NCI-H1092 (cell line): Measurements from ENCODE around the gene SLC39A3.

Source experiments
- DNase-seq: peaks from one replicate; lab custom pipeline; 2025; lab: John Stamatoyannopoulos, UW

Gene SLC39A3

GRCh38 chr19:2739602-2740313 is at the start of gene SLC39A3:
SLC39A3 (minus strand) TSS chr19:2740017; CDS start chr19:2737257, 2,760 bp downstream.
- peak; percentile 97 for DNase-seq

DNA sequence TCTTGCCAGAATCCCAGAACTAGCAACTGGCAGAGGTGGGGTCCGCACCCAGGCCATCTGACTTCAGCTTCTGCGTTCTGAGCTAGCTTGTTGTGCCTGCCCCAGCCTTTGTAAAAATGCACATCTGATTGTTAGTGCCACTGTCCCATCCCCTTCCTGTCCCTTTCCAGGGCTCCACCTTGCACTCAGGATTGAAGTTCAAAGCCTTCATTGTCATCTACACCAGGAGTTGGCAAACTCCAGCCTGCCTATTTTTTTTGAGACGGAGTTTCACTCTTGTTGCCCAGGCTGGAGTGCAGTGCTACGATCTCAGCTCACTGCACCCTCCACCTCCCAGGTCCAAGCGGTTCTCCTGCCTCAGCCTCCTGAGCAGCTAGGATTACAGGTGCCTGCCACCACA is 48.4 kb upstream of the SLC39A3 start:
- DNase-seq, result no peak

DNA sequence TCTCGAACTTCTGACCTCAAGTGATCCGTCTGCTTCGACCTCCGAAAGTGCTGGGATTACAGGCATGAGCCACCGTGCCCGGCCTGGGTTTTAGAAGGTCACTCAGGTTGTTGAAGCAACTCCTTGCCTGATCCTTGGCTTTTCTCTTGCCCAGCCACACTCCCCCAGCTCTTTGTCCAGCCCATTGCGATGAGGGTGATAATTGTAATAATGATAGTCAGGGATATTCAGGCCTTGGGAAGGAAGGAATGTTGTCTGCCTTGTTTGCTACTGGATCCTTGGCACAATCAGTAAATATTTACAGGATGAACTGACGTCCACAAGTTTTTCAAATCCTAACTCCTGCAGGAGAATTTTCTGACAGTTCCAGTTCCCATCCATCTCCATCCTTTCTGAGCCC is 47.3 kb upstream of the SLC39A3 start:
- no peak for DNase-seq

- peak; percentile 99 for DNase-seq
Observed at GRCh38 chr19:2785244-2785997, 45.6 kb upstream of the SLC39A3 start, which contains the start of gene THOP1. THOP1 (plus strand) TSS chr19:2785503; CDS start chr19:2785663, 160 bp downstream.

DNA sequence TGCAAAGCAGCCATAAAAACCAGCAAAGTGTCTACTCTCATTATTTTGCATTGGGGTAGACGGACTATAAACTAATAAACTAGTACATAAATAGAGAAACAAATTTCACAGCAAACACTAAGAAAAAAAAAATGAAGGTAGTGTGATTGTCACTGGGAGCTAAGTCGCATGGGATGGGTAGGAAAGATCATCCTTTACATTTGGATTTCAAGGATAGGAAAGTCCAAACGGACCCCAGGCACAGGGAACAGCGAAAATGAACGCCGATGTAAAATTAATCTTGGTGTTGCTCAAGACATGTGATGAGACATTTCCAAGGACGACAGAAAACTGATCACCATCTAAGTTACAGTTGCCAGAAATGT is 43.9 kb upstream of the SLC39A3 start:
- DNase-seq, result no peak

DNA sequence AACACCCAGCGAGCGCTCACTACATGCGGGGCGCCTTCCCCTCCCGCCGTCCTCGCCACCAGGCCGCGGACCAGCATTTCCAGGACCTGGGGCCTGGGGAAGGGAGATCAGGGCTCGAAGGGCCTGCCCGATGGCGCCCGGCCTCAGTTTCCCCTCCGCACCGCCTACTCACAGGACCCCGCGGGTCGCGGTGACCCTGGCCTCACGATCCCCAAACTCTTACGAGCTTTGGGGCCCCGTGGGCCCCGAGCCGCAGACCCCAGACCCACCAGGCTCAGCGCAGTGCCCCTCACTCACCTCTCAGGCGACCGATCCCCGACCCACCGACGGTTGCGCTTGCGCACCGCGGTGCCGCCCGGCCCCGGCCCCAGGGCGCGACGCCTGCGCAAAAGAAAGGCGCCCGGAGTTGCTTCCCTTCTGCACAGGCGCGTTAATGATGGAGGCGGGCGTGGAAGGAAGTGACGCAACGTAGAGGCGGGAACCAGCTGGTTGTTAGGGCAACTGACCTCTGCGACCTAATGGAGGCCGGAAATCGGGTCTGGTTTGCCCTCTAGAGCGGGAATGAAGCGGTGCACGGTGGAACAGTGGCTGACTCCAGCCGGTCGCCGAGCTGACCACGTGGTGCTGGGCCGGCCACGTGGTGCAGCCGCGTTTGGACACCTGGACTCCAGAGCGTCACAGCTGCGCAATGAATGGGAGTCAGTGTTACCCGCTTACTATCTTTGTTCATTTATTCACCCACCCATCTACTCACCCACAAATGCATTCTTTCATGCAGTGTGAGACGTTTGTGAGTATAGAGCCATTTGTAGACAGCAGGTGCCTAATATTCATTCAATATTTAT is 43.3 kb upstream of the SLC39A3 start, which contains the start of gene SGTA:
SGTA (minus strand) TSS at position 338 of the 845 bp plus-strand sequence. CDS start 14,205 bp downstream, outside the sequence.
- DNase-seq, result peak; percentile 98

DNA sequence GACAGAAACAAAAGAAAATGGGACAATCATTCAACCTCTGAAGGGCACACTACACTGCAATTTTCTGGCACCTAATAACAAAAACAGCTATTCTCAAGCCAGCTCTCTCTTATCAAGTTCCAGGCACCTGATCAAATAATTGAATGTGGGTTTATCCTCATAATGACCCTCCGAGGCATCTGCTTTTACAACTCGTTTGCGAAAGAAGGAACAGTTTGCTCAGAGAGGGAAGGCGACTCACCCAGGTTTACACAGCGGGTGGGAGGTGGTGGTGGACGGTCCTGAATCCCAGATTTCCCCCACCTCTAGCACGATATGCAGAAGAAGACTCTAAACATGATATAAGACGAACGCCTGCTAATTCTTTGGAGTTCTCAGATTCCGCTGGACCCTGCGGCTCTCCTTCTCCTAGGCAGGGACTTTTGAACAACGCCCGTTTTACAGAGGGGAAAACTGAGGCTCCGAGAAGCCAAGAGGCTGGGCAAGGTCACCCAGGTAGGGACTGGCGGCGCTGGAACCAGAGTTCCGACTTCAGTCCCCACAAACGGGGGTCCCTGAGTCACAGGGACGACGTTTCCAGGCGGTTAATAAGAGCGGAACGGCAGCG is 42.6 kb upstream of the SLC39A3 start:
- no peak for DNase-seq

- no peak for DNase-seq
Observed at GRCh38 chr19:2780284-2780683, 40.5 kb upstream of the SLC39A3 start.

DNA sequence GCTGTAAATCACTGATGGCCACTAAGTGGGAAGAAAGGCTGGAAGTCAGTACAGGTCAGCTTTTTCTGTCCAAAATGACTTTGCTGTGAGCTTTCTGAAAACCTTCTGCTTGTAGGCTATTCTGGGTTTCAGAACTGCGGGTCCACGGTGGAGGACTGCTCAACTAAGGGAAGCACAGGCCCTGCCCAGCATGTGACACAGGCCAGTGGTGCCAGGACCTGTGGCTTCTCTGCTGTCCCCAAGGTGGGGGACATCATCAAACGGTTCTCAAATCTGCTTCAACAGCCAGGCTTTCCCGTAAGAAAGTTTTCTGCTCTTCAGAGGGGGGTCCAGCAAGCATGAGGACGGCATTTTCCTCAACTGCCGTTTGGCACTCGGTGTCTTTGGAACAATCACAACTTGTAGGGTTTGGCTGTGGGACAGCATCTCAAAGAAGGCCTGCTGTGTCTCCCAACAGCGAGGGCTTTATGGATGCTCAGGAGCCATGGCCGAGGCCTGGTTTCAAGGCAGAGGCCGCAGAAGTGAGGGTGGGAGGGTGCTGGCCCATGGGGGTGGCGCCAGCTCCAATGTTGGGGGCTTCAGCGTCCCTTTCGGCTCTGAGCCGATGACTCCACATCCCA is 39.4 kb upstream of the SLC39A3 start:
- DNase-seq, result no peak

DNA sequence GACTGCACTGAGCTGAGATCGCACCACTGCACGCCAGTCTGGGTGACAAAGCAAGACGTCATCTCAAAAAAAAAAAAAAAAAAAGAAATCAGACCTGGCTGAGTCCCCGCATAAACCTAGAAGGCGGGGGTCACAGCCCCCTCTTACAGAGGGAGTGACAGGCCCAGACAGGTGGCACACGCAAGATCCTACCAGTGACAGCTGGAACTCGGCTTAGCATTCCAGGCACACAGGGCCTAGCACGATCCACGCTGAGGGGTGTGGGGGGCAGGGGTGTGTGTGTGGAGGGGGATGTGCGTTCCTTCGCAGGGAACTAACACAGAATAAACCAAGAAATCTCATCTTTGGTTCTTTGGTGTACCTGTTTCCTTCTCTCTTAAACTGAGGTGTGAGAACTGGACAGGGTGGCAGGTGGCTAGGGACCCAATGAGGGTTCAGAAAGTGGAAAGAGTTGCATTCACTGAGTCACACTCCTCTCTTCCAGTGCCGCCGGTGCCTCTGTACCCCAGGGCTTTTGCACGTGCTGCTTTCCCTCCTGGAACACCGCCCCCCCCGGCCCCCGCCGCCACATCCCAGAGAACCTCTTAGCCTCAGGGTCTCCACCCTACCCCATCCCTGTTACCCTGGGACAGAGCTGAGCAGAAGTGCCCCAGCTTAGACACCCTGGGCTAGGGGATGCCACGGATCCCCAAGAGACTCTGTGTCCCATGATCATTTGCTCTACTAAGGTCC is 38.3 kb upstream of the SLC39A3 start:
- DNase-seq, result no peak

DNA sequence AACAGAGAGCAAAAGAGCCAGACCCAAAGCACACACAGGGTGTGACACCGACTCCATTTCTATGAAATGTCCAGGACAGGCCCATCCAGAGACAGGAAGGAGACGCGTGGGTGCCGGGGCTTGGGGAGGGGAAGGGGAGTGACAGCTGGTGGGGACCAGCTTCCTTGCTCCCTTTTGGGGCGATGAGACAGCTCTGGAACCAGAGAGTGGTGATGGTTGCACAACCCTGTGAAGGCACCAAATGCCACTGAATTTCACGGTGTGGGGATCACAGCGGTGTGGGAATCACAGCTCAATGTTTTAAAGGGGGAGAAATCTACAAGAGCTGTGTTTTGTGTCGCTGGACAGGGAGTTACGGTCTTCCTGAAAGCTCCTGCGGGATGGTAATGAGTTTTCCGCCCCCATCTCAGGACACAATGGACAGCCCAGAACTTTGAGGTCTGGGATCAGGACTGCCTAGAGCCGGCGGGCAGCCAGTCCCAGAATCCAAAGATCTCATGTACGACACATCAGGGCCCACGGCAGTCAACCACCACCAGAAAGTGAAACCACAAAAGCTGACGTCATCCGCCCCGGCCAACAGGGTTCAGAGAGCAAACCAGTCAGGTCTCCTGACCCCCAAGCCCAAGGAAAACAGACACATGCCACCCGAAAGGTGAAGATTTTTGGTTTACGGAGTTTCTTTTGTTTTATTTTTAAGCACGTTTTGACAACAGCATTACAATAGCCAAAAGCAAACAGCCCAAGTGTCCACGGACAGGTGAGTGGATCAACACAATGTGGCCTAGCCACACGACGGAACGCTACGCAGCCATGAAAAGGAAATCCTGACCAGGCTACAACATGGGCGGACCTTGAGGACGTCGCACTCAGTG is 36.0 kb upstream of the SLC39A3 start:
- DNase-seq, result no peak

DNA sequence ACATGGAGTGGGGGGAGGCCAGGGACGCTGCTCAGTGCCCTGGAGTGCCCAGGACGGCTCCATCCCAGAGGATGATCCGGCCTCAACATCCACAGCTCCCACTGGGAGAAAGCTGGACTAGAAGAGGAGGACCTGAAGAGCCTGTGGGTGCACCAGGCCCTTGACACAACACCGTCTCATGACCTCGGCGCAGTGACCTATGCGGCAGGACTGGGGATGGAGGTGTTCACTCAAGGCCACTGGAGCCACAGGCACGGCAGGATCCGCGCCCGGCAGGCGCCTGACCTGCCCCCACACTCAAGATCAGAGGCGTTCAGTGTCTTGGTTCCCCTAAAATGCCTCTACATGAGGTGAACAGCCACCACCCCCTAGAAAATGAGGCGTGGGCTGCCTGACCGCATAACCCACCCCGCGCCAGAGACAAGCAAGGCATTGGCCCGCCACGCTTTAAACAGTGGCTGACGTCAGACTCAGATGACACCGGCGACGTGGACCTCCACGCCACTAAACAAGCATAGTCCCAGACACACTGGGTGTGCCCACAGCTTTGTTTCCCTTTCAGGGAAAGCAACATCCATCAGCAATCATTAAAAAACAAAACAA is 35.2 kb upstream of the SLC39A3 start:
- DNase-seq, result no peak

- DNase-seq, result no peak
Observed at GRCh38 chr19:2774083-2774679, 34.4 kb upstream of the SLC39A3 start.

GRCh38 chr19:2771786-2772674 is 32.2 kb upstream of the SLC39A3 start:
- no peak for DNase-seq

DNA sequence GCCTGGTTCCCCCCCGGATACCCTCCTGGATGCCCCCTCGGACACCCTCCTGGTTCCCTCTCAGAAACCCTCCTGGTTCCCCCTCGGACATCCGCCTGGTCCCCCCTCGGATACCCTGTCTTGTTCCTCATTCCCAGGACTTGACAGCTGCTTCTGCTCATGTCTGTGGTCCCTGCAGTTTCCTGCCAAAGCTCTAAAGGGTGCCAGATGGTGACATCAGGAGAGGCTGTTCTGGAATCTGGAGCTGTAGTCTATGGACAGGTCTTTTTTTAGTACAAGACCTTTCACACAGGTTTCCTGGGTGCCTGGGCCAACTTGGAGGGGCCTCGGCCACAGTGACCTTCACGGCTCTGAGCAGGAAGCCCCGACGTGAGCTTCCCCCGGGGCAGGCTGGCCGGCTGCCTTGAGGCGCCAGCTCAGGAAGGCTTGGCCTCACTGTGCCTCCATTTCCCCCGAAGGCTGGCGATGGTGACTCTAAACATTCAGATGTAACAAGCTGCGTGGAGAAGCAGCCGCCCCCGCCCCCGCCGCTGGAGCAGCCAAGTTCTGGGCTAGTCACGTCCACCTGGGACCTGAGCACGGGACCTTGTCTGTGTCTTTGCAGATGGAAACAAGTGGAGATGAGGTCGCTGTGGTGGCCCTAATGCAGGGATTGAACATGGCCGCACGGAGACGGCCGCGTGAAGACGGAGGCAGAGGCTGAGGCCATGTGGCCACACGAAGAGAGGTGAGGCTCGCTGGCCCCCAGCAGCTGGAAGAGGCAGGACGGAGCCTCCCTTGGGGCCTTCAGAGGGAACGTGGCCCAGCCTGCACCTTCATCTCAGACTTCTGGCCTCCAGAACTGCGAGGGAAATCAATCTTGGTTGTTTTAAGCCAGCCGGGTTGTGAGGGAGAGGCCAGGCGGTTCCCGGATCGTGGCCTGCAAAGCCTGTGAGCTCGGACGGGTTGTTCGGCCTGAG is 30.5 kb upstream of the SLC39A3 start:
- DNase-seq, result no peak

GRCh38 chr19:2769218-2769617 is 29.4 kb upstream of the SLC39A3 start:
- DNase-seq, result no peak
